HG02610 (cell line): ENCODE measurements around the gene DYDC2.
"Not testable (repeated sequence)": the region's sequence is repeated elsewhere in the genome, so short reads cannot be mapped to it uniquely, and the experiment has no call there.

Experiments
- ATAC-seq: cut with Tn5 transposase; IDR thresholded peaks from one replicate; pipeline ENCODE4 v1.9.1; 2021; ENCODE audit warnings: mild to moderate bottlenecking, moderate library complexity; ENCODE audit not compliant: unreplicated experiment

DYDC2 gene

GRCh38 chr10:80411681-80412220, 55.2 kb downstream of the DYDC2 start:
- no peak for ATAC-seq

- ATAC-seq = no peak
Measured at GRCh38 chr10:80412486-80412885, 55.9 kb downstream of the DYDC2 start.

GRCh38 chr10:80413271-80413996, 56.9 kb downstream of the DYDC2 start:
- no peak for ATAC-seq

DNA sequence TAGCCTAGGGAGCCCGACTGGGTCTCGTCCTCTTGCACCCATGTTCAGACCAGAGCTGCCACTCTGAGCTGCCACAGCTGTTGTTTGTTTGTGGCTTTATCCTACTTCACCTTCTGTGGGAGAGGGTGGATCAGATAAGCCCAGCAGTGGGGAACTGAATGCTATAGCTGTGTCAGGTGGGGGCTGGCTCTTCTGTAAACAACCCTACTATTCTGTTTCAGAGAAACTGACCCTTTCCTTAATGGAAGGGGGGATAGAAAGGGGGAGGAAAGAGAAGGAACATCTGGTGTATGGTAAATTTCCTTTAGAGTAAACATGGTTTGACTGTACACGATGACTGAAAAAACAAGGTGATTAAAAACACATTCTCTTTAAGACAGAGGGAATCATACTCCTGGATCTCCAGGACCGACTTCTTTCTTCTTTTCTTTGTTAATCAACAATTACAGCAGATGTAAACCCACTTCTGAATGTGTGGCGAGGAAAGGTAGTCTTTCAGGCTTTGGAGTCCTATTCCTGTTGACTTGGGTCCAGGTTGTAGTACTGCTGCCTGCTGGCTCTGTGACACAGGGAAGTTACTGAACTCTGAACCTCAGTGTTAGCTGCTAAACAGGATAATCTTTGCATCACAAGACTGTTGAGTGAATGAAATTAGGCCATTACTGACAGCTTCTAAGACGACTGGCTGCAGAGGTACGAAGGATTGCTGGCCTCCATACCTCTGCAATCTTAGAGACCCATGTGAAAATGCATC, 57.7 kb downstream of the DYDC2 start:
- ATAC-seq = no peak

DNA sequence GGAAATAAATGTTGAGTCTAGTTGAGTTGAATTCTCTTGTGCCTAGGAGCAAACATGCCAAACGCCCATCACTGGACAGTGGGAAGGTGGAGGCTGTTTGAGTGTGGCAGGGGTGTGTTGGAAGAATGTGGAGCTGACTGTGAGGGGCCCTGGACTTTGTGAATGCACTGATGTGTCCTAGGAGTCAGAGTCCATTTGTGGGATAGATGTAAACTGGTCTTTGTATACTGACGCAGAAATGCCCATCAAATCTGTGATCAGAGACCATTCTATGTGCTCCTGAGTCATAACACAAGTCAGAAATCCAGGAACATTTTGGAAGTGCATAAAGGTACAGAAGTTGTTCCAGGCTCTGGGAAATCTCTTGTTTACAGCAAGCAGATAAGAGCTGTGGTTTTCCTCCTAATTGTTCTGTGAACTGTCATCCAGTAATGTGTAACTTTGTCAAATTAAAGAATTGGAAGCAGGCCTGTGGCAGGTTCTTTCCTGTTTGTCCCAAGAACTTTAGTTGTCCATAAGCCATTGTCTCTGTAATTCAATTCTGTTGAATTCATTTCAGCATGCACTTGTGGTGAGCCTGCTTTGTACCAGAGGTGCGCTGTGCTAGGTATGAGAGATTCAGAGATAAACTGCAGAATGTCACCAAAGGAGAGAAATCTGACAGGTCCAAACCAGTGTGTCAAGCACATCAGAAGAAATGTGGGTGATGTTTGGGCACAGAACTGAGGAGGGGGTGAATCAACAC, 59.3 kb downstream of the DYDC2 start:
- ATAC-seq = no peak

DNA sequence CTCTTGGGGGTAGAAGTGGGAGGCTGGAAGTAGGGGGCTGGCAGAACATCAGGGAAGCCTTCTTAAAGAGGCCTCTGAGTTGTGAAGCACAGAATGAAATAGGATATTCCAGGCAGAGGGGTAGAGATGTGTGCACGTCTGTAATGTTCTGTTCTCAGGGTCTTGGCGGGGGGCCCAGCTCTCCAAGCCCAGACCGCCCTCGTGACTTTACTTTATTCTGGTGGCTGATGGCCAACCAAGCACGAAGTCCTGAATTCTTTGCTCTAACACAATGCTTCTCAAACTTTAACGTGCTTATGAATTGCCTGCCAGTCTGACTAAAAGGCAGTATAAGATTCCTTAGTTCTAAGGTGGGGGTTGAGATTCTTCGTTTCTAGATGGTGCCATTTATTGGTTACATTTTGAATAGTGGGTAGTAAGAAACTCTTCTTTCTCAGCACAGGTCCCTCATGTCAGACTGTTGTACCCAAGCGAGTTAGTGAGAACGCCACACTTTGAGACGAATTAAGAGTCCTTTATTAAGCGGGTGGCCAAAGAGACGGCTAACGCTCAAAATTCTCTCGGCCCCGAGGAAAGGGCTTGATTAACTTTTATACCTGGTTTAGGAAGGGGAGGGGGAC, 60.0 kb downstream of the DYDC2 start:
- no peak for ATAC-seq

DNA sequence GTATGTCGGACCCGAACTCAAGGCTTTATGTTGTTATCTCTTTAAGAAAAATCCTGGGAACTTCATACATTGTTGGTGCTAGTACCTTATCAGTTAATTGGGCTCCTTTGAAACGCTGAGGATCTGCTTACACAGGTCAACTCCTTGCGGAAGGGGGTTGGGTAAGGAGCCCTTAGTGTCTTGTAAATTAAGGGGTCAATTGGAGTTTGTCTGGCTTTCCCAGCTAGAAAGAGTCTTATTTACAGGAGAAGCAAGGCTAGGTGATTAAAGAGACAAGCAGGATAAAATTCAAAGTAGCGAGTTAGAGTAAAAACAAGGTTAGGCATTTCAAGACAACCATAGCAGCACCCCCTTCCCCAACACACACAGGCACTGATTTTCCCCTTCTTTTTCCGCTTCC, 60.7 kb downstream of the DYDC2 start:
- not testable (repeated sequence) for ATAC-seq
